Measurements from ENCODE around the gene NDUFB6. TPM values are rescaled to one million over a fixed set of nuclear protein-coding genes. Genes with fewer than 3 reads are reported as not detected.
"Not testable (repeated sequence)": the region's sequence is repeated elsewhere in the genome, so short reads cannot be mapped to it uniquely, and the experiment has no call there.

The NDUFB6 gene
- total and polyA plus RNA-seq, 2 of the 4 experiments (the other 2 are of a cell fraction): 24.2 to 51.0 TPM

GRCh38 chr9:32548213-32548612 is 24.7 kb downstream of the NDUFB6 start:
- POLR2A ChIA-PET (ENCODE audit: unreplicated experiment); H2AFZ ChIP-seq (replicated peaks; ENCODE audit: low read length, poor library complexity); H3K9me3 ChIP-seq (ENCODE audit: control insufficient read depth, insufficient read depth, low read length); H3K4me2 ChIP-seq (ENCODE audit: low read depth, low read length); CTCF ChIA-PET; in situ Hi-C loops (cut with MboI; ENCODE audit: low sequenced_read_pairs); H4K5ac ChIP-seq (ENCODE audit: low read depth, low read length); BruUV-seq (replicated peaks); H3K18ac ChIP-seq (ENCODE audit: low read depth, low read length); H3K4me3 ChIP-seq (ENCODE audit: insufficient read depth, low read depth, low read length); H2BK15ac ChIP-seq (ENCODE audit: low read depth, low read length); H4K8ac ChIP-seq (ENCODE audit: low read depth in 2 of 2, low read length in 2 of 2); dilution Hi-C loops (cut with HindIII; ENCODE audit: low sequenced_read_pairs, unreplicated experiment); H3K27ac ChIP-seq (ENCODE audit: insufficient read depth, low read length); DNase-seq; H2AK5ac ChIP-seq (ENCODE audit: low read depth, low read length); ATAC-seq (ENCODE audit: low read depth); H3K36me3 ChIP-seq (ENCODE audit: control insufficient read depth, insufficient read depth, low read length); H3K27me3 ChIP-seq (ENCODE audit: control insufficient read depth, insufficient read depth, low read length); H3K9ac ChIP-seq (ENCODE audit: low read depth, low read length); H3K56ac ChIP-seq (ENCODE audit: extremely low read depth, insufficient read depth, low read length); H2AK9ac ChIP-seq (replicated peaks; ENCODE audit: low read depth, low read length, poor library complexity); H3K4ac ChIP-seq (ENCODE audit: low read depth, low read length); H3K9me1 ChIP-seq (ENCODE audit: insufficient read depth, low read length); H3K4me1 ChIP-seq (ENCODE audit: control insufficient read depth, insufficient read depth, low read length); H2BK120ac ChIP-seq (ENCODE audit: low read depth, low read length); H3K23ac ChIP-seq (ENCODE audit: low read depth, low read length); H2BK20ac ChIP-seq (ENCODE audit: low read depth, low read length); H3K14ac ChIP-seq (replicated peaks; ENCODE audit: low read depth, low read length); H4K91ac ChIP-seq (ENCODE audit: insufficient read depth, low read depth, low read length); H2BK5ac ChIP-seq (ENCODE audit: low read depth, low read length, poor library complexity, severe bottlenecking): not testable (repeated sequence)
- H3K79me1 ChIP-seq (ENCODE audit: low read depth in 1 of 2, low read length in 2 of 2): peaks cover 20 to 41% of the 10 kb centered on the region in 2 experiments
- intact Hi-C loops (cut with micrococcal nuclease): loop anchor here (10.0 kb wide), 1 partner anchor 53 kb away; no protein-coding TSS in a partner anchor
- 100% methylated on average over 6 of the region's 20 CpGs; no CpG with 5 or more reads in 1 of the 2 experiments for WGBS, 2 experiments (ENCODE audit: extremely low coverage in 2 of 2, insufficient read length in 1 of 2)
- H4K20me1 ChIP-seq (ENCODE audit: insufficient read depth, low read length): peaks cover 27% of the 10 kb centered on the region

All from IMR-90 (cell line).